Erythroblast (primary cell): Measurements from ENCODE around the gene LRFN2.

ENCODE experiments used
- GATA1 ChIP-seq: IDR thresholded peaks from 2 replicates; pipeline ENCODE4 v1.6.1; 2011; ENCODE audit warnings: low read depth, mild to moderate bottlenecking, control low read depth, low read length, moderate library complexity
- POLR2A ChIP-seq: IDR thresholded peaks from 2 replicates; pipeline ENCODE4 v1.6.1; 2011; ENCODE audit warnings: mild to moderate bottlenecking, low read length

DNA sequence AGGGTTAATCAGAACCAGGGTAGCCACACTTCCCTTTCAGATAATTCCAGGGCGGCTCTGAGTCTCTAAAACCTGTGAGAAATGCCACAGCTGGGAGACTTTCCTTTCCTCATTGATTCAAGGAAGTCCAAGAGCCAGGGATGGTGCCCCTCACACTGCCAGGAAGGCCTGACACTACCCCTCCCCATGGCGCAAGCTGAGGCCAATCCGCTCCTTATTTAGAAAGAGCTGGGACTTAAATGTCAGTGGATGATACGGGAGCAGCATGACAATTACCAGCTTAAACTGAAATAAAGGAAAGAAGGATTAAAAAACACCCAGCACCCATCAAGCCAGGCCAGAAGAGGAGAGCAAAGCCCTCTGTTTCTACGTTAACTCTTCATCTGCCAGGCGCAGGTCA, 244.4 kb downstream of the LRFN2 start:
- TF ChIP-seq POLR2A (no peak), GATA1 (no peak)
